HT1080 (cell line): Measurements from ENCODE around the gene RNF220. TPM values are rescaled to one million over a fixed set of nuclear protein-coding genes. Genes with fewer than 3 reads are reported as not detected.

Experiments
- DNase-seq: peaks from one replicate; pipeline ENCODE4 v3.0.0-alpha.2; 2015; ENCODE audit warnings: low read depth
- total RNA-seq: library from RNA; depleted of rRNA; stranded (reverse); fragments of >200 nt; shearing (Covaris generic); gene quantifications from 2 replicates; pipeline ENCODE4 v1.2.3, GENCODE V29; 2014

Gene RNF220
- total RNA-seq, 1 experiment from 2014 or later, result 105 TPM

DNA sequence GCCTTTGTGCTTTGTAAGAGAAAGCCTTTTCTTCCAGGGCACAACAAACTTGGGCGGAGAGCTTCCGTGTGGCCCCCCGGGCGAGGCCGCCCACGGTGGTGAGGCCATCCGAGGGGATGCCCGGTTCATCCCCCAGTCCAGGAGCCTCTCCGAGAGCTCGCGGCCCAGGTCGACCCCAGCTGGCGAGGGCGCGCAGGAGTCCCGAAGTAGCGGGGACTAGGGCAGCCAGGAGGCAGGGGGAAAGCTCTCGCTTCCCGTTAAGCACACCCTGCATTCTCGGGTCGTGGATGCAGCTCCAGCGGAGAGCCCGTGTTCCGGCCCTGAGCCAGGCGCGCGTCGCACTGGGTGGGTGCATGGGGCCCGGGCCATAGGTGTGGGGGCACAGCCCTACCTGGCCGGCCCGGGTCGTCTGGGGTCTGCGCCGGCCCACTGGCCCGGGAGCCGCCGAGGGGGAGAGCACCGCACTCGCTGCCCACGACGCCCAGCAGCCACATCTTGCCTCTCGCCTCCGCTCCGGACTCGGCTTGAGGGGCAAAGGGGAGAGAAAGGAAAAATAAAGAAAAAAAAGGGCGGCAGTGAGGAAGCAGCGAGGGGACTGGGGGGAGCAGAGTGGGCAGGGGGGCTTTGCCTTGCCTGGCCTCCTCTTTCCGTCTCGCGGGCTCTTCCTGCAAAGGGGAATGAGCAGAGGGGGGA, 1.8 kb downstream of the RNF220 start:
- DNase-seq, result no peak

DNA sequence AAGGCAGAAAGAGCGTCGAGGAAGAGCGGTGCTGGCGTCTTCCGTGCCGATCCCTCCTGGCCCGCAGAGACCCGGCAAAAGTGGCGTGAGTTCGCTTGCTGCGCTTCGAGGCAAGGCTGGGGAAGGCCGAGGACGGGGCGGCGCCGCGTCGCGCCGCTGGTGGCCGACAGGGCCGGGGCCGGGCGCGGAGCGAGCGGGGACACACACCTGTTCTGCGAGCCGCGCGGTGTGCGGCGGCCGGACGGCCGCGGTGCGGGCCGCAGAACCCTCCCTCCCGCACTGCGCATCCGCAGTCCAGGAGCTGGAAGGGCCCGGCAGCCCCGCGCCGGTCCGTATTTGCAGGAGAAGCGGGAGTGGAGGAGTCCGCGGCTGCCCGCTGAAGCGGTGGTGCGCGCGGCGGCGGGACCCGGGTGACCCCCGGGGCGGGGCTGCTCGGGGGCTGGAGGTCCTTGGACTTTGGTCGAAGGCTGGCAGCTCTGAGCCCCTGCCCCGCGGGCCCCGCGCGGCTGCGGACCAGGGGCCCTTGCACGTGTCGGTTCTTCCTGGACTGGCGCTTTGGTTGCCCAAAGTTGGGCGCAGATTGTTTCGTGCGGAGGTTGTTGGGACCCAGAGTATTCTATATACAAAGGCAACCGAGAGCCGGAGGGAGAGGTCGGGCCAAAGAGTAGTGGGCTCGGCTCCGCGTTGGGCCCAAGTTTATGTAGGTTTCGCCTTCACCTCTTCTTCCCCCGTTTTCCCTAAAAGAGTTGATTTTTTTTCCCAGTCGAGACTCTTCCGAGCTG, 2.6 kb downstream of the RNF220 start:
- DNase-seq, result no peak

DNA sequence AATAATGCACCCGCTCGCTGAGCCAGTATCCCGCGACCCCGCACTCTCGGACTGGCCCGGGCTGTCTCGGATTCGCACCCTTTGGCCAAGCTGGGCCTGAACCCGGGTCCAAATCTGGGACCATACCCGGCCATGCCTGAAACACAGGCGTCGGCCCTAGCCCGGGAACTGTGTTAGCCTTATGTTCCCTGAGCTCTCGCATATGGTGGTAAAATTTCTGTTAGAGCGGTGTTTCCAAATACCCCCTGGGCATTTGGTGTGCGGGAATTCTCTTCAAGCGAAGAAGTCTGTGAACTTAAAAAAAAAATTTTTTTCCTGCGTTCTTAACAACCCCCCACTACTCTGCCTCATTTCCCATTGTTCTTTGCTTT, 3.1 kb downstream of the RNF220 start:
- DNase-seq, result no peak

DNA sequence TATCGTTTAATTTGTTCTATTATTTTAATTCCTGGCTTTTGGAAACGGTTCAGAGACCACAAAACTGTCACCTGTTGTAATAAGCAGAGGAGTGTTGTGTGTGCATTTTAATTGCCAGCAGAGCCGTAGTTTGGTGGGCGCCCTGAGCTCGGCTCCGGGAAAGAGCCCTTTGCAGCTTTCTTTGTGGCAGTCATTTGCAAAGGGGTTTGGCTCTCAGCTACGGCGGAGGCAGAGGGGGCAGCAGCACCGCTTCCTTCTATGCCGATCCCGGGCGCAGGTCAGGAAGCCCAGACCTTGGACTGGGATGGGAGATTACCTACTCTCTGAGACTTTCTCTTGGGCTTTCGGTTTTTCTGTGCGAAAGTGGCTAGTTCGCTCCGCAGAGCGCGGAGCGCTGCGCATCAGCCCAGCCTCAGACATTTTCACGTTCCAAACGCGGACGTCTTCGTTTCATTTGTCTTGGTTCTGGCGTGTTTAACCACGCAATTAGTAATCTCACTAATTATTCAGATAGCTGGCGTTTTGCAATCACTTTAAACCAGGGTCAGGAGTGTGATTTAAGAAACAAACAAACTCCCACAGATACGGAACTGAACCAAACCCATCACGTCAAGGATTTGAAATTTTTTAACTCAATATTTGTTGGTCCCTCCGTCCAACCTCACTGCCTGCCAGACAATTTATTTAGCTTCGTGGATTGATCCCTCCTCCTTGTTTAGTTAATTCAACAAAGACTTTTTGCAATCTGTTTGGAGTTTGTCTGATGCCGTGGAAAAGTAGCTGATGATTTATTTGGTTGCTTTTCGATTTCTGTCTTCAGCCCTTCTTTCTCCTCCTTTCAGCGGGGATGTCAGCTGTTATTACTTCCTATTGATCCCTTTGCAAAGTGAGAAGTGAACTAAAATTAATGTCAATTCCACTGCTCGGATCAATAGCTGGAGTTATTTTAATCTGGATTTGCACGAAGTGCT, 3.9 kb downstream of the RNF220 start:
- DNase-seq, result no peak

DNA sequence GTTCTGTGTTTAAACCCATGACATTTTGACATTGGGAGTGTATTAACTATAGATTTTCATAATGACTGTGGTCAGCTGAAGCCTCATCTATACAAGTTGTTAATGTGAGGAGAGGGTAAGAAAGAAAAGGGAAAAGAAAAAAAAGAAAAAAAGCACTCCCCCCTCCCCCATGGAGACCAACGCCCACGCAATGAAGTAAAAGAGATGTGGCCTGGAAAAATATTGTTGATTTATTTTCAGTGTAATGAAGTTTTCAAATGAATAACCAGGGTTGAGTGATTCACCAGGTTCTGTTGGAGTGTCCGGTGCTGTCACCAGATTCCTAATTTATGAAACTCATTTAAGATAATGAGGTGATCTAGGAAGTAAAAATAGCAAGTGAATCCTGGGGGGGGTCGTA, 4.7 kb downstream of the RNF220 start:
- no peak for DNase-seq

DNA sequence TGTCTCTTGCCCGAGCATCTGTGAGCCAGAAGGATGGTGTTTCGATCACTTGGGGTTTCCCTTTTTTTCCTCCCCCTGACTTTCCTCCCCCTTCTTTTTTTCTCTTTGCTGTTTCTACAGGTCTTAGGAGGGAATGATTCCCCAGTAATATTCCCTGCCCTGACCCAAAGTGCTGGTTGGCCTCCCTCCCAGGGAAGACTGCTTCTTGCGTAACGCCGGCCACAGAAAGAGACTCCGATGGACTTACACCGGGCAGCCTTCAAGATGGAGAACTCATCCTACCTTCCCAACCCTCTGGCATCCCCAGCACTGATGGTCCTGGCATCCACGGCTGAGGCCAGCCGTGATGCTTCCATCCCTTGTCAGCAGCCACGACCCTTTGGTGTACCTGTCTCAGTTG, 6.8 kb downstream of the RNF220 start:
- DNase-seq, result no peak

DNA sequence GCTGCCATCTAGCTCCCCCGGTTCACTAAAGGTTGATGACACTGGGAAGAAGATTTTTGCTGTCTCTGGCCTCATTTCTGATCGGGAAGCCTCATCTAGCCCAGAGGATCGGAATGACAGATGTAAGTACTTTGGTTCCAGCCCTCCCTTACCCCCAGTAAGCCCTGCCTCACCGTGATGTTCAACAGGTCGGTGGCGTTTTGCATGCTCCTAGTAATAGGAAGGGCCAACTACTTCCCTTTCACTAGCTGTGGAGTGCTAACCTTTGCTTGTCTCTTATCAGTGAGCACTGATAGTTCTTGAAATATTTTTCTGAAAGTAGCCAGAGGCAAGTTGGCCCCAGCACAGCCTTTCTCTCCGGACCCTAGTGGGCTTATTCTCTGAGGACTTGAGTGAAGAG, 7.5 kb downstream of the RNF220 start:
- no peak for DNase-seq

DNA sequence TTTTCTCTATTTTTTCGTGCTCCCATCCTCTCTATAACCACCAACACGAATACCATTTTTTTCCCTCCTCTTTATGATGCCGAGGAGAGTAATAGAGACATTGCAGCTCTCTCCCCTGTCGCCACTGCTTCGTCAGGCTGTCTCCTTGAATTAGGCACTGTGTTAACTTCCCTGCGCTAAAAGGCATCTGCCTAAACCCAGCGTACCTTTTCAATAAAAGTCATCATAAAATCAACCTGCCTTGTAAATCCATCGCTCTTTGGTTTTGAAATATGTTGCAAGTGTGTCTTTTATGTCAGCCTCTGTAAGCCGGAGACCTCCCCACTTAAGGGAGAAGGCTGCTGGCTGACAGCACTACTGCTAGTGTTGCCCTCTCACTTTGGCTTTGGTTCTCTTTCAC, 8.7 kb downstream of the RNF220 start:
- no peak for DNase-seq

DNA sequence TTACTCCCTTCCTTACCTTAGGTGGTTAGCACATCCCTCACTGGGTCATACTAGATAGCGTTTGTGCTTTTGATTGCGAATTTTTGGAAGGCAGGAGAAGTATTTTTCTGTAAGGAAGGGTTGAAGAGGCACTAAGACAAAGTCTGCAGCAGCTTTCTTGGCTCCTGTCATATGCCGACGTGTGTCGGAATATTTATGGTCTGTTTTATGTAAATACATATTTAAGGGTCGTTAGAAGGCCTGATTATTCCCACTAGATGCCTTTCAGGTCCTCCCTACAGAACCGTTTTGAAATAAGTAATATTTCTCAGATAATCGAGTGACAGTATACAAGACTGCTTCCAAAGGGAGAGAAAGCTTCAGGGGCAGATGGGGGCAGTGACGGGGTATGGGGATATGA, 10.0 kb downstream of the RNF220 start:
- no peak for DNase-seq

DNA sequence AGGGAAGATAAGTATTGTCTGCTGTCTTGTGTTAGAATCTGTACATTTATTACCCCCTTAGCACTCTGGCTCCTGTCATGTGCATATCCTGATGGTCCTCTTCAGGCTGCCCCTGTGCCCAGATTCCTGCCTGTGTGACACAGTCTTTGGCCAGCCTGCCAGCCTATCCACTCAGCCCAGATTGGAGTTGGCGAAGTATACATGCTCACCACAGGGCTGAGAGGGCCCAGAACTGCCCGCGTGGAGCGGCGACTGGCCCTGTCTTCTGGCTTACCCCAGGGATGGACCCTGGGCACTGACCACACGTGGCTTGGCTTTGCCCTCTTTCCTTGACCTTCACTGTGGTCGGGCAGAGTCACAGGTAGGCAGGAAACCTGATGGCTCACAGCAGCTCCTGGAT, 11.4 kb downstream of the RNF220 start:
- no peak for DNase-seq

DNA sequence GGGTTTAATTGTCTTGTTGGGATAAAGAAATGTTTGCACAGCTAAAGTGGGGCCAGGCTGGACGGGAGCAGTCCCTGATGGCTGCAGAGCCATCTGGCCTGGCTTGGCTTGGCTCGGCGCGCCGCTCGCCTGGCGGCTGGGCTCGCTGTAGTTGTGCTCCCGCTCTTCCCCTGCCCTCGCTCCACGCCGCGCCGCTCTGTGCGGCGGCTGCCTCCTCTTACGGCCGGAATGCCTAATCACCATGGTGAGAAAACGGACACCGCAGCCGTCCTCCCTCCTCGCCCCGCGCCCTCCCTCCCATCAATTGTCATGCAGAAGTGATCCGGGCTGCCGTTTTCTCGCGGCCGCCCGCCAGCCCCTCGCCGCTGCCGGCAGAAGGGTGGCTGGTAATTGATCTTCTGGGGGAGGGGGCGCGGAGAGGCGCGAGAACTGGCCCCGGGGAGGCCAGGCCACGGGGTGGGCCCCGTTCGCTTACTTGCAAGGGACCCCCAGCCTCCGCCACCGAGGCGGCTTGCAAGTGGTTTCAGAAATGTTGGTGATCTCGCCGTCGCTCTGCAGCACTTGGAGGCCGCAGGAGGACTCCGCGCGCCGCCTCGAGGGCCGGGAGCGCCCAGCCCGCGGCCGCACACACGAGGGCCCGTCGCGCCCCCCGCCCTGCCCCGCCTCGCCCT, 12.4 kb downstream of the RNF220 start:
- no peak for DNase-seq

DNA sequence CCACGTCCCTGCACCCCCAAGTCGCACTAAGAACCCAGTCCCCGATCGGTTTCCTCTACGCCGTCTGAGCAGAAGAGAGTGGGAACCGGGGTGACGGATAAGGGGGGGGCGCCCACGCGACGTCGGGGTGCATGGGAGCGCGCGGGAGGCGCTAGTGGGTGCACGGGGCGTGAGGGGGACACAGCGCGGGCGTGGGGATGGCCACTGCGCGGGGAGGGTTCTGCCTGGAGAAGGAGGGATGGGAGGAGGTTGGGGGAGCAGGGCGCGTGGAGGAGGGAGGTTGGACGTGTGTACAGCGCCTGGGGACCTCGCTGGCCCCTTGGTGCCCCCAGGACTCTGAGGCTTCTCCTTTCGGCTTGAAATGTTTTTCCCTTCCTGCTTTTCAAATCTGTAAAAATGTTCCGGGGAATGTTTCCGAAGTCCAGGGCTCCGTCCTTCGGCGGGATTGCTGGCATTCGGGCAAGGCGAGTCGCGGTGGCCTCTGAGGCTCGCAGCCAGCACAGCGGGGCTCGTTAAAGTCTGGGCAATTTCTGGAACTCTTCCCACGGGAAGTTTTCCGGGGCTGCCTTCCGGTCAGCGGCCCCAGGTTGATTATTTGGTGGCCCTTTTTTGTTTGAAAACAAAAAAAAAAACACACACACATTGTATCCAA, 13.1 kb downstream of the RNF220 start:
- no peak for DNase-seq

DNA sequence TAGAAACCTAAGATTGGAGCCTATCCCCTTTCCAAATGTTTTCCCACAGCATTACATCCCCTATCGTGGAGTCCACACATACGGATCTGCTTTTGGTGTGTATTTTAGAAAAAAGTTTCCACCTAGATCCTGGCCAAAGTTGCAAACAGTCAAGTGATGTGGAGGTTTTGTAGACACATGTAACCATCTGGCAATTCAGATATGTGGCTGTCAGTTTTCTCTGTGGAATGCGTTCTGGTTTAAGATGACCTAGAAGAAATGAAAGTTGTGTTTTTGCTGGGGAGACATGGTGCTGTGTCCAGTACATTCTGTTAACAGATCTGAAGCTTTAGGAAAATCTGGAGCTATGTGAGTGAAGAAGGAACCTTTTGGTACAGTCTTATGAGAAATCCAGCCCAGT, 14.8 kb downstream of the RNF220 start:
- no peak for DNase-seq

DNA sequence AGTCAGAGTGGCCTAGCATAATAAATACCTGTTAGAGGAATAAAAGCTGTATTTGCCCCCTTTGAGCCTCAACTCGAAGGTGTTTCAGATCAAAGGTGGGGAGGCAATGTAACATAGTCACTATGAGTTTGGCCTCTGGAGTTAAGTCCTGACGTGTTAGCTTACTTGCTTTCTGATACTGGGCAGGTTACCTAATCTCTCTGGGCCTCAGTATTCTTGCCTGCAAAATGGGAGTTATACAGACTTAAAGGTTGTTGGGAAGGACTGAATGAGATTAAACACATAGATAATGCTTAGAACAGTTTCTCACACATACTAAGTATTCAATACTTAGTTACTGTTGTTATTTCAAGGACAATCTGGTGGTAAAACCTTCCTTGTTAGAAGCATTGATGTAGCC, 15.5 kb downstream of the RNF220 start:
- no peak for DNase-seq

DNA sequence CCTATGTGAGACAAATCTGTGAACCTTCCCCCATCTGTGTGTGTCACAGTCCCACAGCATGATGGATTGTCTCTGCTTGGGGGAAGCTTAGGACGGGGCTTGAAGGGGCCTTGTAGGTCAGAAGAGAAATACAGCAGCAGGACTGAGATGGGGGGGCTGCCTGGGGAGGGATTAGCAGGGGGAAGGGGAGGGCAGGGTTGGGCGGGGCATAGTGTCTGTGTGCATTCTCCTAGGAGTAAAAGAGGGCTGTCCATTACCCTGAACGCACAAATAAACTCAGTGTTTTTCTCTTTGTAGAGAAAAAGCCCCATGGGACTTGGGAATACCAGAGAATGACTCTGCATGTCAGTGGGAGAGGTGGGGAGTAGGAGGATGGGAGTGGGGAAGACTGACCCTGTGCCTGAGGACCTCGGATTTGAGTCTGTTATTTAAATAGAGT, 16.4 kb downstream of the RNF220 start:
- no peak for DNase-seq

DNA sequence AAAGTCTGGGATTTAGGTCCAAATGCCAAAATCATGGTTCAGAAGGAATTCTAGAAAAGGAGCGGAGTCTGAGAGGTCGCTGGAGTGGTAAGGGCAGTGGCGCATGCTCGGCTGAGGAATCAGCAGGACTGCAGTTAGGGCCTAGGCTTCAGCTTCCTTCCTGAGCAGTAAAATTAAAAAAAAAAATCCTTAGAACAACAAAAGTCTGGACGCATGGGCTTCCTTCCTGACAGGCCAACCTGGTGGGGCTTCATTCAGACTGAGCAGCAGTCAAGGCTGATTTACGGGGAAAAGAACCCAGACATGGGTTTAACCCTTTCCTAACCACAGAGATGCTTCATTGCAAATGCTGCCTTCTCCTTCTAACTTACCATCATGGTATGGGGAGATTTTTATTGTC, 17.1 kb downstream of the RNF220 start:
- no peak for DNase-seq

DNA sequence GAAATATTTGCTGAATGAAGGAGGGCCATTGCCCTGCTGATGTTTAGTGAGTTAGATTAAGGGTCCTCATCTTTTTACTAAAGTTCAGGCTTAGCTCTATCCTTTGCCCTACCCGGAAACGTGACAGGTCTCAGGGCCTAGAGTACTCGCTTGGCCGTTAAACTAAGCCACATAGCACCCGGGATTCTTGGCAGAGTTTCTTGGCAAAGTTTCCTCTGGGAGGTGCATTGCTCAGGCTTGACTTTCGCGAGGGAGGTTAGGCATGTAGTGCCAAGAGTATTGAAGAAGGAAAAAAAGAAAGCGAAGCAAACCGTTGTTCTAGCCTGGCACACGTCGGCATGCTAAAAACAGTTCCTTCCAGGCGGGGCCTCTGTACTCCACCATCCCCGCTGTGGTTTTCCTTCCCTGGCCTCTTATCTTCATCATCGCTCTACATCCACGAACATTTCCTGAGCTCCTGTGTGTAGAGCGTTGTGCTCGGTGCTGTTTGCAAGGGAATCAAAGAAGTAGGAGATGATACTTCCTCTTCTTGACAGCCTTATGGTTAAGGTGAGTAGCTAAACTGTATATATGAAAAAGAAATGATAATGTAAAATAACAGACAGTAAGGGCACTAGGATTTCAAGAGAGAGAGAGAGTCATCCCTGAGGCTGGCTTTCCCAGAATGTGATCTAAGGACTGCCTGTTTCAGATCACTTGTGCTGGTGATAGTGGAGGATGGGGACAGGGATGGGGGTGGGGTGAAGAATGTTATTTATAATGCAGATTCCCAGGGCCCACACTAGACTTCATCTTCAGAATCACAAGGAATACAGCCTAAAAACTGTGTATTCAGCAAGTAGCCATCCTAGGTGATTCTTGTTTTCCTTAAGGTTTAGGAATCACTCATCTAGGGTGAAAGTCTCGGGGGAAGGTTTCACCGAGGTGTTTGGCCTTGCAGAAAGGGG, 18.8 kb downstream of the RNF220 start:
- DNase-seq, result peak; percentile 86

DNA sequence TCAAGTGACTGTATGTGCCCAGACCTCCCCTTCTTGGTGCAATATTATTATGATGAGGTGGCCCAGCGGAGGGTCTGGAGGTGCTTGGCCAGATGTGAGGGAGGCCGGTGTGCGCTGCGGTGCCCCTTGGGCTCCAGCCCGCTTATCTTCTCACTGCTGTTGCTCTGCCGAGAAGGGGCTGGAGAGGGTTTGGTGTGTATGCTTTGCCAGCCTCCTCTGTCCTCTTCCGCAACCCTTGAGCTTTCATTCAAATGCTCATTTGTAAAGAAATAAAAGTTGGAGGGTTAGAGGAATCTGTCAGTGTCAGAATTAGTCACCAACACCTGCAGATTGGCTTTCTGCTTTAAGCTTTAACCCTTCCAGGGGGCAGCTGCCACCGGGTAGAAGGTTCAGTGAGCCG, 19.7 kb downstream of the RNF220 start:
- no peak for DNase-seq

DNA sequence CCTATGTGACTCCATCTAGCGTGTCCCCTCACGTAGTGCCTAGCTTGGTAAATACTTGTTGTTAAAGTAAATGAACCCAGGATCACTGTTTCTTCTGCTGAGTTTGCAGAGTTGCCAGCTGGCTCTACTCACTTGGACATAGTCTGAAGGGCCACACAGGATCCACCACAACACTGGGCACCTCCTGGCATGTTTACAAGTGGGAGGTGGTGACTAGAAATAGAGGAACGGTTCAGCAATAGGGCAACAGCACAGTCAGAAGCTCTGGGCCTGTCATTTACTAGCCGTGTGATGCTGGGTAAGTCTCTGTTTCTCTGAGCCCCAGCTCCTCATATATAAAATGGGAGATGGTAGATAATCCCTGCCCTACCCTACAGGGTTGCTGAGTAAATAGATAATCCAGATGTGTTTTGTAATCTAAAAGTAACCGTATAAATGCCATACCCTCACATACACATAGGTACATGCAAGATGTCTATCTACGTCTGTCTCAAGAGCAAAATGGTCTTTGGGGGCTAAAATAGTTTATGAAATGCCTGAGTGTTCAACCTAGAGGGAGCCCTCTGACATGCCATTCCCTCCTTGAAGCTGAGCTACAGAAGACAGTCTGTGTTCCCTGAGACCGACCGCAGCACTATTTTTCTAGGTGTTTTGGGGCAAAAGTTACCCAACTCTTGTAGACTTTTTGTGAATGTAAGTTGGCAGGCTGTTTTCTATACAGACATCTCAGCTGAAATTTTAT, 20.5 kb downstream of the RNF220 start:
- no peak for DNase-seq
